Measurements from ENCODE around the gene TRIM54. TPM values are rescaled to one million over a fixed set of nuclear protein-coding genes. Genes with fewer than 3 reads are reported as not detected.
A peak's percentile ranks its signal among the peaks of the same experiment; 100 is the strongest.
"Not testable (repeated sequence)": the region's sequence is repeated elsewhere in the genome, so short reads cannot be mapped to it uniquely, and the experiment has no call there.

TRIM54 gene
- total RNA-seq, 1 donor from 2014 or later = 218 TPM

- no peak for DNase-seq (ENCODE audit: low spot score)
- intact Hi-C loops (cut with DNase I) = no loop called here
Observed at GRCh38 chr2:27255187-27255586, 27.0 kb upstream of the TRIM54 start.

- intact Hi-C loops (cut with DNase I) = no loop called here
- DNase-seq (ENCODE audit: low spot score) = no peak
Observed at GRCh38 chr2:27255660-27256059, 26.6 kb upstream of the TRIM54 start.

- intact Hi-C loops (cut with DNase I) = no loop called here
- no peak for DNase-seq (ENCODE audit: low spot score)
Observed at GRCh38 chr2:27256855-27257454, 25.3 kb upstream of the TRIM54 start.

DNA sequence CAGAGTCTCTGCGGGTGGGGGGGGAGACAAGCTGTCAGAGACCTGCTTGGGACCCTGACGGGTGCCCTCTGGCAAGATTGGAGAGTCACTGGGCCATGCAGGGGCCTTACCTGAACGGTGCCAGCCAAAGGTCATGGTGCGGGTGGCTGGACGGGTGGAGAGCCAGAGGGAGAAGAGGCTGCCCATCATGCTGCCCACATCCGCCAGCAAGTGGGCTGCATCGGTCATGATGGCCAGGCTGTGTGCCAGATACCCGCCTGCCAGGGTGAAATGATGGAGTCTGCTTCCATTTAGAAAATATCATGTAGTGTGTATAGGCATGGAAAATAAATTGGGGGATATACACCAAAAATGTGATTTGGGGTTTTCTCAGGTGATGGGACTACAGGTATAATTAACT is 24.2 kb upstream of the TRIM54 start:
- intact Hi-C loops (cut with DNase I) = no loop called here

GRCh38 chr2:27261241-27261925 is 20.8 kb upstream of the TRIM54 start:
- intact Hi-C loops (cut with DNase I) = no loop called here
- DNase-seq (ENCODE audit: low spot score) = no peak

More for the DNA sequence above, 24.2 kb upstream of the TRIM54 start:
- no peak for DNase-seq (ENCODE audit: low spot score)

GRCh38 chr2:27261926-27262298 is 20.3 kb upstream of the TRIM54 start:
- intact Hi-C loops (cut with DNase I) = no loop called here
- no peak for DNase-seq (ENCODE audit: low spot score)

DNA sequence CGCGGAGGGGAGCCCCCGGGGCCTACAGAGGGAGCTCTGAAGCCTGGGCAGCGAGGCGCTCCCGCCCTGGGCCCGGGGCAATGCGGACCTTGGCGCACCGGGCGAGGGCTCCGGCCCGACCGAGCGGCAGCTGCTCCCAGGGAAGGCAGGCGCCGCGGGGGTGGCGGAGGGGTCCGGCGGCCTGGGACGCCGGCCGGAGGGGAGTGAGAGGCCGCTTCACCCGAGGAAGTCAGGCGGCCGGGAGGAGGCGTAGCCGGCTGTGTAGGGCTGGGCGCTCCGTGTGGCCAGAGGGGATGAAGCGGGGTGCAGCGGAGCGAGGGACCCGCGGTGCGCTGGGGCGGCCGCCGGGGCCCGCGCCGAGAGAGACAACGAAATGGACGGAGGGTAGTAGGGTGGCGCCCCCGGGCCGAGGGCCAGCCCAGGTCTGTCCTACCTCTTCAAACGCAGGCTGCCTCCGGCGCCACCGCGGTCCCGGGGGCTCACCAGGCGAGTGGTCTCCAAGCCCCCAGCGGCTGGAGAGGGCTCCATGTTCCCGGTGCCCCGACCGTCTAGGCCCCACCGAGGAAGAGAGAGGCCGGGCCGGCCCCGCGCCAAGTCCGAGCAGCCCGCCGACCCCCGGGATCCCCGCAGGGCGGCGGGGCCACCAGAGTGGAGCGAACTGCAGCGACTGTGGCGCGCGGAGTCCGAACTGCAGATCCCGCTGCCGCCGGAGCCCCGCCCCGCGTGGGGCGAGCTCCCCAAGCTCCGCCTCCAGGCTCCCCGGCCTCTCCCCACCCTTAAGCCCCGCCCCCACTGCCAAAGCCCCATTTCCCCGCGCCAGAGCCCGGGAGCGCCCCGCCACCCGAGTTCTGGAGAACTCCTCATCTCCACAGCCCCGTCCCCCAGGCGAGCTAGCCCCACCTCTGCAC is 19.6 kb upstream of the TRIM54 start, which contains the start of gene SLC30A3:
TSS of gene SLC30A3 (minus strand) at position 669 of the 908 bp plus-strand sequence. CDS start at position 528, 141 bp downstream.
- intact Hi-C loops (cut with DNase I) = no loop called here
- DNase-seq (ENCODE audit: low spot score) = no peak

GRCh38 chr2:27263287-27264252 is 18.7 kb upstream of the TRIM54 start:
- peak; percentile 53 for DNase-seq (ENCODE audit: low spot score)
- intact Hi-C loops (cut with DNase I) = no loop called here

GRCh38 chr2:27264253-27264752 is 17.9 kb upstream of the TRIM54 start:
- intact Hi-C loops (cut with DNase I) = no loop called here
- DNase-seq (ENCODE audit: low spot score) = no peak

GRCh38 chr2:27264753-27265535 is 17.3 kb upstream of the TRIM54 start:
- peak; percentile 84 for DNase-seq (ENCODE audit: low spot score)
- intact Hi-C loops (cut with DNase I) = no loop called here

- DNase-seq (ENCODE audit: low spot score) = peak; percentile 29
- intact Hi-C loops (cut with DNase I) = no loop called here
Observed at GRCh38 chr2:27265536-27265870, 16.7 kb upstream of the TRIM54 start.

DNA sequence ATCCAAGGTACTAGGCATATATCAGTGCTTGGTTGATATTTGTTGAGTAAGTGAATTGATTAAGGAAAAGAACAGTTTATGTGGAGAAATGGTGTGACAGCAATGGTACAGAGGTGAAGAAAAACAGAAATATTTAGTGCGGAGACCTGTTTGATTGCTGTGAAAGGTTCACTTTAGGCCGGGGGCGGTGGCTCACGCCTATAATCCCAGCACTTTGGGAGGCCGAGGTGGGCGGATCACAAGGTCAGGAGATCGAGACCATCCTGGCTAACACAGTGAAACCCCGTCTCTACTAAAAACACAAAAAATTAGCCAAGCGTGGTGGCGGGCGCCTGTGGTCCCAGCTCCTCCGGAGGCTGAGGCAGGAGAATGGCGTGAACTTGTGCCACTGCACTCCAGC is 13.9 kb upstream of the TRIM54 start:
- intact Hi-C loops (cut with DNase I); DNase-seq (ENCODE audit: low spot score): not testable (repeated sequence)

GRCh38 chr2:27270131-27270530 is 12.1 kb upstream of the TRIM54 start:
- intact Hi-C loops (cut with DNase I) = loop anchor here (10.0 kb wide), 1 partner anchor 295 kb away; the partner anchor contains the start of gene MAPRE3
- DNase-seq (ENCODE audit: low spot score) = no peak

DNA sequence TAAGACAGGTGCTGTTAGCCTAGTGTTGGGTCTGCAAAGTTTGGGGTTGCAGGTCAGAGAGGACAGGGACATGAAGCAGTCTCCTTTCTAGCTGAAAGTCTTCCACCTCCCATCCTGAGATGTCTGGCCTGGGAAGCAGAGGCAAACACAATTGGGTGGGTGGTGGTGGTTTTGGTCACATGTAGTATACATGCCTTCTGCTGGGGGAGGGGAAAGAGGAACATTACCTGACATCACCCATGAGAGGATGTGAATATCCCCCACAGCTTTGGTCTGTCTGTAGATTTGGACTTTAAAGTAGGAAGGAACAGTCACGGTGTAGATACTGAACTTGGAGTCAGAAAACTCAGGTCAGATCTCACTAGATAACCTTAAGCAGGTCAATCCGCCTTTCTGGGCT is 11.6 kb upstream of the TRIM54 start:
- DNase-seq (ENCODE audit: low spot score) = no peak
- intact Hi-C loops (cut with DNase I) = loop anchor here (10.0 kb wide), 1 partner anchor 296 kb away; the partner anchor contains the start of gene MAPRE3

DNA sequence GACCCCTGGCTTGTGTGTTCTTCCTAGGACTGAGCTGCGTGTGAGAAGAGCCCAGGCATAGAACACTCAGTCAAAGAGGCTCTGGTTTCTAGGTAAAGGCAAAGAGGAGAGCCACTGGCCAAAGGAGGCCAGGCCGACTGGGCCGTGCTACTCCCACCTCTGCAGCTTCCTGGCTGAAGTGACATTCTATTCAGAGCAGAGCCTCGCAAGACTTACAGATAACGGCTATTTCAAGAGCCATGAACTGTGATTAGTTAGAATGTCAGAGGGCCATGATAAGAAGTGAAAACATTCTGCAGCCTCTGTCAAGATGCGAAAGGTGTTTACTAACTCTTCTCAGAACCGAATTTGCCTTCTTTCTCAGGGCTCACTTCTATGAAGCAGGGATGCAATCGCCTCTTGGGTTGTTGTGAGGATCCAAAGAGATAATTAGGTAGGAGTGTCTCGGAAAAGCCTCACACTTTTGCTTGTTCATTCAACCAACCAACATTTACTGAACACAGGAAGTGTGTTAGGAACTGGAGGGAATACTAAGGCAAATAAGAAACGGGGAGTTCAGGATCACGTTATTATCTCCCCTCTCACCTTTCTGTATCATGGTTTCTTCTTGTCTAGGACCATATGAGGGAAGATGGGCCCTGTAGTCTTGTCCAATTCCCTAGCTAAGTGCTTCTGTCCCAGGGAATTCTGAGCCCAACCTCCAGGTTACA is 10.4 kb upstream of the TRIM54 start:
- intact Hi-C loops (cut with DNase I) = loop anchor here (10.0 kb wide), 1 partner anchor 297 kb away; the partner anchor contains the start of gene MAPRE3
- no peak for DNase-seq (ENCODE audit: low spot score)

- not testable (repeated sequence) for DNase-seq (ENCODE audit: low spot score)
- intact Hi-C loops (cut with DNase I) = loop anchor here (10.0 kb wide), 1 partner anchor 298 kb away; the partner anchor contains the start of gene MAPRE3
Observed at GRCh38 chr2:27272537-27273522, 9.4 kb upstream of the TRIM54 start.

All from cardiac septum (tissue), 1 donor.